ENCODE measurements around the gene SHISA5.
"Not testable (repeated sequence)": the region's sequence is repeated elsewhere in the genome, so short reads cannot be mapped to it uniquely, and the experiment has no call there.

Gene SHISA5

GRCh38 chr3:48476426-48477053, 27.4 kb downstream of the SHISA5 start:
- DNase-seq: no peak

- DNase-seq: no peak
Observed at GRCh38 chr3:48475188-48475587, 28.8 kb downstream of the SHISA5 start.

GRCh38 chr3:48474619-48475018, 29.4 kb downstream of the SHISA5 start:
- no peak for DNase-seq

- DNase-seq: not testable (repeated sequence)
Observed at GRCh38 chr3:48474031-48474430, 29.9 kb downstream of the SHISA5 start.

GRCh38 chr3:48473617-48473952, 30.4 kb downstream of the SHISA5 start:
- DNase-seq: no peak

- peak; percentile 95 for DNase-seq
Observed at GRCh38 chr3:48472923-48473616, 30.9 kb downstream of the SHISA5 start.

GRCh38 chr3:48472673-48472922, 31.4 kb downstream of the SHISA5 start:
- DNase-seq: no peak

- DNase-seq: no peak
Observed at GRCh38 chr3:48470286-48470685, 33.7 kb downstream of the SHISA5 start.

- no peak for DNase-seq
Observed at GRCh38 chr3:48469046-48469915, 34.7 kb downstream of the SHISA5 start.

- no peak for DNase-seq
Observed at GRCh38 chr3:48468329-48468731, 35.6 kb downstream of the SHISA5 start.

GRCh38 chr3:48467473-48468267, 36.3 kb downstream of the SHISA5 start:
- no peak for DNase-seq

GRCh38 chr3:48467110-48467454, 36.9 kb downstream of the SHISA5 start:
- DNase-seq: no peak

GRCh38 chr3:48466386-48467109, 37.4 kb downstream of the SHISA5 start:
- peak; percentile 80 for DNase-seq

- DNase-seq: peak; percentile 91
Observed at GRCh38 chr3:48465531-48466378, 38.2 kb downstream of the SHISA5 start.

GRCh38 chr3:48465237-48465530, 38.8 kb downstream of the SHISA5 start:
- peak; percentile 63 for DNase-seq

- DNase-seq: no peak
Observed at GRCh38 chr3:48464713-48465221, 39.2 kb downstream of the SHISA5 start.

GRCh38 chr3:48463703-48464102, 40.3 kb downstream of the SHISA5 start:
- no peak for DNase-seq

GRCh38 chr3:48461767-48462166, 42.2 kb downstream of the SHISA5 start:
- not testable (repeated sequence) for DNase-seq

GRCh38 chr3:48460517-48460902, 43.5 kb downstream of the SHISA5 start:
- no peak for DNase-seq

GRCh38 chr3:48459773-48460516, 44.0 kb downstream of the SHISA5 start:
- DNase-seq: no peak

GRCh38 chr3:48459331-48459730, 44.6 kb downstream of the SHISA5 start:
- no peak for DNase-seq

Measured in activated CD8-positive, alpha-beta memory T cell treated with anti-CD3 and anti-CD28 coated beads for 24 hours (primary cell).